K562 (cell line): ENCODE measurements around the gene DSG1. TPM values are rescaled to one million over a fixed set of nuclear protein-coding genes. Genes with fewer than 3 reads are reported as not detected.

Experiments
- ATAC-seq: fragments of 200-7000 bp; cut with Tn5 transposase; 3 replicates; pipeline ENCODE4 v1.9.1; 2020; ENCODE audit warnings: moderate library complexity
- Bru-seq: library from RNA; stranded (reverse); fragments of 400-500 nt; gene quantifications from one replicate; lab custom pipeline; 2021; lab: Mats Ljungman, UMichigan
- BruChase-seq, 2 experiments: library from RNA; stranded (reverse); fragments of 400-500 nt; gene quantifications; one replicate each; lab custom pipeline; 2021; lab: Mats Ljungman, UMichigan
- BruUV-seq: library from RNA; stranded (reverse); fragments of 400-500 nt; replicated peaks from 2 replicates; lab custom pipeline; 2021; lab: Mats Ljungman, UMichigan
- CTCF ChIA-PET: fragments of 300-600 bp; formaldehyde crosslinking; extraction: SDS; loops from one replicate; lab custom pipeline; 2021; ENCODE audit warnings: low intra/inter-chr PET ratio; lab: Yijun Ruan, JAX
- POLR2A ChIA-PET: fragments of 300-600, 350-650 bp; sonication (Branson Sonifier 250); formaldehyde crosslinking; extraction: SDS; loops from one replicate; lab custom pipeline; 2021; ENCODE audit warnings: antibody characterized with exemption, inconsistent platforms; lab: Yijun Ruan, JAX
- DNase-seq, 4 experiments: peaks; one replicate each; pipeline versions ENCODE4 v3.0.0 to v3.0.0-alpha.2; 2011 to 2018; ENCODE audit warnings: low spot score in 3 of 4, mixed read lengths in 3 of 4; ENCODE audit errors: extremely low read depth in 1 of 4
- FAIRE-seq: peaks from 2 replicates; lab custom pipeline; 2011; peaks lifted over from hg19 to GRCh38; lab: Jason Lieb, UNC
- H2AFZ ChIP-seq: 2 replicates; pipeline ENCODE4 v1.6.0; 2011; ENCODE audit warnings: low read depth, low read length, control low read depth, inconsistent platforms
- H3K27ac ChIP-seq: fragments of 200-600 bp; 3 replicates; pipeline ENCODE4 v1.8.0; 2011; ENCODE audit warnings: low read depth, mild to moderate bottlenecking, control low read depth, inconsistent platforms, low read length, moderate library complexity, mixed read lengths; ENCODE audit errors: extremely low read depth
- H3K27me3 ChIP-seq, 2 experiments: fragments of 300-600 bp in 1 of 2; 2 replicates in 1 of 2; 3 replicates in 1 of 2; pipeline versions ENCODE4 v1.6.0 to v1.8.0; 2011; ENCODE audit warnings: inconsistent platforms in 2 of 2, low read length in 2 of 2, mild to moderate bottlenecking in 1 of 2, mixed read lengths in 1 of 2, moderate library complexity in 1 of 2; ENCODE audit not compliant: control insufficient read depth in 2 of 2, insufficient read depth in 2 of 2
- H3K36me3 ChIP-seq: fragments of 300-600 bp; 3 replicates; pipeline ENCODE4 v1.8.0; 2011; ENCODE audit warnings: mild to moderate bottlenecking, low read length, inconsistent platforms; ENCODE audit not compliant: control insufficient read depth, insufficient read depth
- H3K4me1 ChIP-seq, 2 experiments: fragments of 200-600 bp in 1 of 2; replicated peaks in 1 of 2; 2 replicates in 1 of 2; 3 replicates in 1 of 2; pipeline versions ENCODE4 v1.5.1 to v1.8.0; 2011; ENCODE audit warnings: inconsistent platforms in 2 of 2, low read length in 2 of 2, mild to moderate bottlenecking in 1 of 2, mixed read lengths in 1 of 2, moderate library complexity in 1 of 2; ENCODE audit not compliant: control insufficient read depth in 2 of 2, insufficient read depth in 2 of 2
- H3K4me2 ChIP-seq: 2 replicates; pipeline ENCODE4 v1.6.1; 2011; ENCODE audit warnings: low read length, control low read depth, inconsistent platforms, mixed read lengths; ENCODE audit not compliant: insufficient read depth
- H3K4me3 ChIP-seq: fragments of 200-600 bp; sonication (generic), shearing (Covaris generic); 2 replicates; pipeline ENCODE4 v1.5.1; 2016; ENCODE audit warnings: control low read depth, inconsistent platforms
- H3K79me2 ChIP-seq: fragments of 200-600 bp; 3 replicates; pipeline ENCODE4 v1.8.0; 2011; ENCODE audit warnings: low read length, inconsistent platforms; ENCODE audit not compliant: control insufficient read depth, insufficient read depth
- H3K9ac ChIP-seq, 2 experiments: 2 replicates each; pipeline versions ENCODE4 v1.6.0 to v1.6.1; 2011; ENCODE audit warnings: low read depth in 2 of 2, low read length in 2 of 2, control low read depth in 1 of 2, inconsistent platforms in 1 of 2, mild to moderate bottlenecking in 1 of 2, mixed read lengths in 1 of 2; ENCODE audit not compliant: insufficient read depth in 1 of 2
- H3K9me1 ChIP-seq: one replicate; pipeline ENCODE4 v1.6.0; 2011; ENCODE audit warnings: inconsistent platforms, mild to moderate bottlenecking, low read length, moderate library complexity; ENCODE audit not compliant: control insufficient read depth, insufficient read depth
- H3K9me3 ChIP-seq: replicated peaks from 2 replicates; pipeline ENCODE4 v1.5.1; 2011; ENCODE audit warnings: low read depth, low read length, inconsistent platforms; ENCODE audit not compliant: control insufficient read depth, insufficient read depth
- H4K20me1 ChIP-seq: replicated peaks from 2 replicates; pipeline ENCODE4 v1.6.1; 2011; ENCODE audit warnings: low read length, inconsistent platforms, mixed read lengths; ENCODE audit not compliant: control insufficient read depth, insufficient read depth
- DEAF1 ChIP-seq: fragments of 450-650 bp; formaldehyde crosslinking; IDR thresholded peaks from 2 replicates; pipeline ENCODE4 v1.4.0; 2020; ENCODE audit warnings: mild to moderate bottlenecking, moderate library complexity
- NEUROD1 ChIP-seq: fragments of 150-350 bp; IDR thresholded peaks from 2 replicates; pipeline ENCODE4 v1.6.1; 2014; ENCODE audit warnings: borderline replicate concordance, low read length, low read depth; ENCODE audit not compliant: partially characterized antibody
- NFRKB ChIP-seq: fragments of 450-650 bp; IDR thresholded peaks from 2 replicates; pipeline ENCODE4 v1.6.1; 2016; ENCODE audit warnings: low read depth
- ZNF311 ChIP-seq: fragments of 250-450 bp; sonication (Bioruptor Pico); IDR thresholded peaks from 2 replicates; pipeline ENCODE4 v1.4.0; 2020; ENCODE audit warnings: mild to moderate bottlenecking, moderate library complexity
- WGBS: fragments of 100-300 bp; shearing (Covaris generic); methylation state at CpG from one replicate; pipeline ENCODE4 v1.1.6; 2016; ENCODE audit warnings: low coverage, mixed read lengths; ENCODE audit not compliant: insufficient coverage; ENCODE audit errors: missing lambda C conversion rate; 5-methylcytosine and 5-hydroxymethylcytosine counted together
- in situ Hi-C: fragments of 300-500 bp; cut with MboI; formaldehyde crosslinking; loops from 4 replicates; pipeline ENCODE4 v1.15.0; 2018; ENCODE audit warnings: inconsistent platforms, mixed read lengths
- intact Hi-C: fragments of 100-400 bp; cut with micrococcal nuclease; formaldehyde crosslinking; loops from 2 replicates; pipeline ENCODE4 v1.14.2; 2022
- long read RNA-seq, 3 experiments: library from polyadenylated mRNA in 2 of 3; library from RNA in 1 of 3; unstranded in 2 of 3; stranded (forward) in 1 of 3; transcript quantifications; one replicate each; pipeline ENCODE4 v2.0.0, GENCODE V29; 2019 to 2022
- polyA minus RNA-seq, 3 experiments: library from RNA; depleted of rRNA, polyadenylated mRNA; stranded (reverse); fragments of >200 nt; gene quantifications; 2 replicates each; pipeline ENCODE4 v1.2.3, GENCODE V29; 2011
- polyA plus RNA-seq, 8 experiments: library from polyadenylated mRNA; depleted of rRNA in 4 of 8; stranded (reverse) in 5 of 8; unstranded in 3 of 8; fragments of >200 nt; fragmentation: Nextera tagmentation in 2 of 8; fragmentation: Illumina TruSeq in 1 of 8; extraction: Ambion mirVana in 2 of 8; extraction: Trizol in 1 of 8; gene quantifications; 2 replicates each; pipeline versions ENCODE4 v1.2.1 to v1.2.3, GENCODE V29; 2011 to 2014; ENCODE audit warnings: inconsistent platforms in 1 of 8, missing spikeins in 1 of 8
- total RNA-seq, 7 experiments: library from RNA; depleted of rRNA in 6 of 7; stranded (reverse); fragments of >200 nt in 6 of 7; fragmentation: Illumina TruSeq in 2 of 7; extraction: Trizol in 2 of 7; gene quantifications; 2 replicates each; pipeline versions ENCODE4 v1.2.1 to v1.2.3, GENCODE V29; 2011 to 2021; ENCODE audit warnings: low replicate concordance in 1 of 7

DSG1 gene
- 0.21 and 0.42 TPM in 2 replicates for total RNA-seq (2011; cell fraction: chromatin; rRNA removed; ENCODE audit: low replicate concordance)
- total RNA-seq (2011; cell fraction: nucleolus; rRNA removed): 0.33 and 0.53 TPM in 2 replicates
- 0.38 TPM in 1 of 2 replicates, not detected in the other for total RNA-seq (2011; cell fraction: nucleoplasm; rRNA removed)
- total RNA-seq (2014; rRNA removed) (0.18 and 0.53 TPM in 2 replicates), total RNA-seq (2014; rRNA removed; fragmentation: Illumina TruSeq; extraction: Trizol) (0.06 and 0.15 TPM in 2 replicates), total RNA-seq (2015; rRNA removed; fragmentation: Illumina TruSeq; extraction: Trizol) (0.14 and 0.23 TPM in 2 replicates), total RNA-seq (2021) (0.09 and 0.13 TPM in 2 replicates), polyA plus RNA-seq (2011; rRNA removed) (0.11 and 0.26 TPM in 2 replicates), polyA plus RNA-seq (2014; fragmentation: Illumina TruSeq; extraction: Trizol) (0.19 and 0.24 TPM in 2 replicates), polyA plus RNA-seq (2014; fragmentation: Nextera tagmentation; extraction: Ambion mirVana) (under 1 TPM in 1 of 2 experiments, not detected in 1; 0.03 TPM), polyA plus RNA-seq (2014; rRNA removed) (0.07 and 0.16 TPM in 2 replicates), polyA minus RNA-seq (2011; rRNA and poly(A)+ RNA removed) (0.67 TPM in 1 of 2 replicates, not detected in the other), Bru-seq, nascent RNA (percentile 14 among the genes with signal in this experiment), BruChase-seq, experiment 1, labeled RNA remaining after a 2-hour chase (percentile 11 among the genes with signal in this experiment), BruChase-seq, experiment 2, labeled RNA remaining after a 6-hour chase (percentile 9 among the genes with signal in this experiment)
- polyA plus RNA-seq (2011; cell fraction: cytosol; rRNA removed): 0.09 and 0.13 TPM in 2 replicates
- 0.10 and 0.17 TPM in 2 replicates for polyA plus RNA-seq (2011; cell fraction: nucleus; rRNA removed)
- polyA plus RNA-seq (2012): 0.07 and 0.25 TPM in 2 replicates
- 0.48 TPM in 1 of 2 replicates, not detected in the other for polyA minus RNA-seq (2011; cell fraction: cytosol; rRNA and poly(A)+ RNA removed)
- 0.13 and 0.22 TPM in 2 replicates for polyA minus RNA-seq (2011; cell fraction: nucleus; rRNA and poly(A)+ RNA removed)
- long read RNA-seq, experiment 1, partial matches to known transcripts: 0 of 2 reads
- long read RNA-seq, experiment 1, other reads (novel, unspliced or antisense): 2 of 2 reads
- long read RNA-seq, experiment 2: 0 reads
- long read RNA-seq, experiment 3: 0 reads

DNA sequence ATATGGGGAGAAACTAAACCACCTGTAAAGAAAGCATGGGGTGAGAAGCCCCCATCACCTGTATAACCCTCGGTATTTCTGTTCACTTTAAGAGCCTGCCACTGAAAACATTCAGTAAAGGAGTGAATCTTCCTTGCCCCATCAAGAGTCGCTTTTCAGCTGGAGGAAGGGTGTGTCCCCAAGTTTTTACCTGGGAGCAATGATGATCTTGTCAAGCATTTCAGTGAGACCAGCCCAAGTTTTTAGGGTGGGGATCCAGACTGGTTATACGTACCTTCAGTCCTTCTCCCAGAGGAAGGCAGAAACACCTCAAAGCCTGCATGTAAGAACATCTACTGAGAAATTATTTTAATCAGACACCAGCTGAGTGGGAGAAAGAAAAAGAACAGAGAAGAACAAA, at the start of gene DSG1:
TSS of gene DSG1 (plus strand) at position 301 of the 400 bp plus-strand sequence. CDS start 141 bp downstream, outside the sequence.
- H4K20me1 ChIP-seq: no peaks in the 10 kb centered on the region
- ATAC-seq (no peak), FAIRE-seq (no peak), DNase-seq (no peak)
- H3K4me2 ChIP-seq: no peak within 1 kb of the TSS
- H3K79me2 ChIP-seq: no peaks in the 10 kb centered on the region
- H3K4me1 ChIP-seq: no peaks in the 10 kb centered on the region
- no peak within 1 kb of the TSS for H3K27ac ChIP-seq
- ChIA-PET CTCF (no interaction called here), POLR2A (no interaction called here)
- H3K9me1 ChIP-seq: no peaks in the 10 kb centered on the region
- no TSS peak for BruUV-seq
- intact Hi-C loops (no loop called here), in situ Hi-C loops (no loop called here)
- no peak within 1 kb of the TSS for H3K4me3 ChIP-seq
- 0% methylated on average over 3 of the region's 3 CpGs for WGBS
- no peak within 1 kb of the TSS for H3K9ac ChIP-seq
- TF ChIP-seq NFRKB (no peak), NEUROD1 (no peak), DEAF1 (CRISPR knock-in tag) (no peak), ZNF311 (no peak)
- no peak within 1 kb of the TSS for H2AFZ ChIP-seq
- no peaks in the 10 kb centered on the region for H3K27me3 ChIP-seq
- H3K36me3 ChIP-seq: no peaks in the 10 kb centered on the region
- H3K9me3 ChIP-seq: no peaks in the 10 kb centered on the region
